ENCODE measurements around the gene GRID2IP. TPM values are rescaled to one million over a fixed set of nuclear protein-coding genes. Genes with fewer than 3 reads are reported as not detected.
"Not testable (repeated sequence)": the region's sequence is repeated elsewhere in the genome, so short reads cannot be mapped to it uniquely, and the experiment has no call there.

Gene GRID2IP
- under 1 TPM; 0.28 to 0.53 TPM for total RNA-seq

- Mint-ChIP-seq H3K9me3 (no peaks in the 10 kb centered on the region), H3K36me3 (peaks cover 2% of the 10 kb centered on the region), H3K4me3 (no peak within 1 kb of the TSS), H3K27ac (no peak within 1 kb of the TSS), H3K4me1 (peaks cover 7% of the 10 kb centered on the region), H3K27me3 (no peaks in the 10 kb centered on the region)
- POLR2A ChIA-PET: no interaction called here
- ATAC-seq (ENCODE audit: low read depth) (no peak), DNase-seq (no peak)
Observed at GRCh38 chr7:6551016-6551511, at the start of gene GRID2IP. Gene GRID2IP (minus strand): TSS chr7:6551461. CDS start chr7:6551436, 25 bp downstream.

GRCh38 chr7:6600093-6600492 is 48.8 kb upstream of the GRID2IP start:
- Mint-ChIP-seq H3K4me3 (no peak overlapping the region), H3K27me3 (no peaks in the 10 kb centered on the region), H3K27ac (no peak overlapping the region), H3K36me3 (peaks cover 21% of the 10 kb centered on the region), H3K4me1 (peaks cover 2% of the 10 kb centered on the region), H3K9me3 (no peaks in the 10 kb centered on the region)
- no peak for ATAC-seq (ENCODE audit: low read depth)
- POLR2A ChIA-PET: interaction anchor here (1.7 to 2.4 kb wide), 2 partner anchors 10 to 39 kb away, joined by 5 to 8 read pairs; partner anchors contain the start of gene INTS15
- DNase-seq: no peak

DNA sequence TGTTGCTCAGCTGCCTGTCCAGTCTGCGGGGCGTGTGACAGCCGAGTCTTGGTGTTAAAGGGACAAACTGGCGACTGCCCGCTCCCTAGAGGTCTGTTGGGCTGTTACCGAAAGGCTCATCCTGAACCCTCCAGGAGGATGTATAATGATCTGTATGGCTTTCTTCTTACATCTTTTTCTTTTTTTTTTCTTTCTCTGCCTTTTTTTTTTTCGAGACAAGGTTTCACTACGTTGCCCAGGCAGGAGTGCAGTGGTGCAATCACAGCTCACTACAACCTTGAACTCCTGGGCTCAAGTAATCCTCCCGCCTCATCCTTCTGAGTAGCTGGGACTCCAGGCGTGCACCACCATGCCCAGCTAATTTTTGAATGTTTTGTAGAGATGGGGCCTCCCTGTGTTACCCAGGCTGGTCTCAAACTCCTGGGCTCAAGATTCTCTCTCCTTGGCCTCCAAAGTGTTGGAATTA is 39.4 kb upstream of the GRID2IP start:
- H3K4me3 Mint-ChIP-seq: peak overlapping the region; percentile 99
- DNase-seq: no peak
- H3K27ac Mint-ChIP-seq: peak overlapping the region; percentile 94
- peaks cover 26% of the 10 kb centered on the region for H3K36me3 Mint-ChIP-seq
- no peak for ATAC-seq (ENCODE audit: low read depth)
- no peaks in the 10 kb centered on the region for H3K27me3 Mint-ChIP-seq
- H3K4me1 Mint-ChIP-seq: peaks cover 14% of the 10 kb centered on the region
- H3K9me3 Mint-ChIP-seq: no peaks in the 10 kb centered on the region
- POLR2A ChIA-PET: interaction anchor here (0.6 to 1.8 kb wide), 8 partner anchors 10 to 165 kb away, joined by 3 to 8 read pairs (median 3); partner anchors contain the start of gene ZNF316

DNA sequence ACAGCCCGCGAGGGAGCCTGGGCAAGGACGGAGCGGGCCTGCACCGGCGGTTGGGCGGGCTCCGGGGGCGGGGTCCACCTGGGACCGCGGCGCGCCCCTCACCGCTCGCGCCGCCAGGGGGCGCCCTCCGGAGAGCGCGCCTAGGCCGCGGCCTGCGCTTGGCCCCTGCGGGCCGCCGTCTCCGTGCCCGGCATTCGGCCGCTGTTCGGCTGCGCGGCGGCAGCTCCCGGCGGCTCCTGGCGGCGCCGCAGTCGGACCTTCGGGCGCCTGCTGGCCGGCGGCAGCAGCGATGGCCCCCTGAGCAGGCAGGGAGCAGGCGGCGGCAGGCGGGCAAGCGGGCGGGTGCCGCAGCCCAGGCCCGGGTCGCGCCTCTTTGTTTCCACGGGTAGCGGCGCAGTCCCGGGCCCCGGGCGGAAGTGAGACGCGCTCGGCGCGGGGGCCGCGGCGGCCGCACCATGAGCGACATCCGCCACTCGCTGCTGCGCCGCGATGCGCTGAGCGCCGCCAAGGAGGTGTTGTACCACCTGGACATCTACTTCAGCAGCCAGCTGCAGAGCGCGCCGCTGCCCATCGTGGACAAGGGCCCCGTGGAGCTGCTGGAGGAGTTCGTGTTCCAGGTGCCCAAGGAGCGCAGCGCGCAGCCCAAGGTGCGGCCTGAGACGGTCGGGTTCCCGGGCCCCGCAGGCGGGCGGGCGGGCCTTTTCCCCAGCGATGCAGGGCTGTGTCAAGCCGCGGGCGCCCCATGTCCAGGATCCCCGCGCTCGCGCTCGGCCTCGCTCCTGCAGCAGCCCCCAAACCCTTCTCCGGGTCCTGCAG is 38.8 kb upstream of the GRID2IP start, which contains the start of gene INTS15:
INTS15 (plus strand) TSS at position 193 of the 816 bp plus-strand sequence; CDS start at position 456, 263 bp downstream.
- POLR2A ChIA-PET: interaction anchor here (0.7 to 1.8 kb wide), 8 partner anchors 9 to 136 kb away, joined by 3 to 8 read pairs (median 4); partner anchors contain the start of gene ZNF316
- H3K27me3 Mint-ChIP-seq: no peaks in the 10 kb centered on the region
- peak within 1 kb of the TSS; percentile 99 for H3K4me3 Mint-ChIP-seq
- no peaks in the 10 kb centered on the region for H3K9me3 Mint-ChIP-seq
- DNase-seq (peak; percentile 95), ATAC-seq (ENCODE audit: low read depth) (peak; percentile 90)
- peaks cover 14% of the 10 kb centered on the region for H3K4me1 Mint-ChIP-seq
- H3K36me3 Mint-ChIP-seq: peaks cover 27% of the 10 kb centered on the region
- peak within 1 kb of the TSS; percentile 94 for H3K27ac Mint-ChIP-seq

DNA sequence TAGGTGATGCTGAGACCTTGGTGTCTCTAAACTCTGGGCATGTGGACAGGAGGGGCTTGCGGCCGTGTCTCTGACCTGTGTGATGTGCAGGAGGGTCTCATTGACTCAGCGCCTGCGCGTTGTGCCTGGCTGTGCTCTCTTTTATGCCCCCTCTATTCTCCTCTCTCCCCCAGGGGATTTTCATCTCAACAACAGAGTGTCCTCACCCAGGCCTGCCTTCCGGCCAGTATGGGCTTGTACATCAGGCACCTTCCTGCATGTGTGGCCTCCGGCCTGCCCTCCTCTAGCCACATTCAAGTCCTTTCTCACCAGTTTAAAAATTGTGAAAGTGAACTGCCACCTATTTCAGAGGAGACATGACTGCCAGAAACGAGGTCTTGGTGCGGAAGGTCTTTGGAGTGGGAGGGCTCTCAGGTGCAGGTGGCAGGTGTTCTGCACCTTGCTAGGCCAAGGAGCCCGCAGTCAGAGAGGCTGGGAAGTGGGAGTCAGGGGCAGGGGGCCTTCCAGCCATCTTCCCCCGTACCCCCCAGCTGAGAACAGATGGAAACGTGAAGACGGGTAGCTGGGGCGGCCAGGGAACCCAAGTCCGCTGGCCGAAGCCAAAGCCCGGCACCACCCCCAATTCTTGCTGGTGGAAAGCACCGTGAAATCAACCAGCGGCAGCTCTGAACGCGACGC is 38.0 kb upstream of the GRID2IP start:
- peaks cover 14% of the 10 kb centered on the region for H3K4me1 Mint-ChIP-seq
- ATAC-seq (ENCODE audit: low read depth) (no peak), DNase-seq (no peak)
- H3K27ac Mint-ChIP-seq: peak overlapping the region; percentile 82
- peaks cover 29% of the 10 kb centered on the region for H3K36me3 Mint-ChIP-seq
- POLR2A ChIA-PET: interaction anchor here (1.0 to 1.8 kb wide), 7 partner anchors 8 to 49 kb away, joined by 3 to 8 read pairs (median 6); partner anchors contain the start of gene ZNF316
- no peaks in the 10 kb centered on the region for H3K9me3 Mint-ChIP-seq
- no peaks in the 10 kb centered on the region for H3K27me3 Mint-ChIP-seq
- H3K4me3 Mint-ChIP-seq: peak overlapping the region; percentile 71

GRCh38 chr7:6588566-6588965 is 37.3 kb upstream of the GRID2IP start:
- H3K9me3 Mint-ChIP-seq: no peaks in the 10 kb centered on the region
- POLR2A ChIA-PET: no interaction called here
- peaks cover 14% of the 10 kb centered on the region for H3K4me1 Mint-ChIP-seq
- DNase-seq (no peak), ATAC-seq (ENCODE audit: low read depth) (no peak)
- peaks cover 31% of the 10 kb centered on the region for H3K36me3 Mint-ChIP-seq
- no peak overlapping the region for H3K27ac Mint-ChIP-seq
- no peaks in the 10 kb centered on the region for H3K27me3 Mint-ChIP-seq
- peak overlapping the region; percentile 25 for H3K4me3 Mint-ChIP-seq

GRCh38 chr7:6585746-6586432 is 34.6 kb upstream of the GRID2IP start:
- H3K27ac Mint-ChIP-seq; POLR2A ChIA-PET; H3K27me3 Mint-ChIP-seq; H3K9me3 Mint-ChIP-seq; ATAC-seq (ENCODE audit: low read depth); DNase-seq; H3K4me3 Mint-ChIP-seq: not testable (repeated sequence)
- peaks cover 38% of the 10 kb centered on the region for H3K36me3 Mint-ChIP-seq
- H3K4me1 Mint-ChIP-seq: peaks cover 24% of the 10 kb centered on the region

- H3K36me3 Mint-ChIP-seq: peaks cover 27% of the 10 kb centered on the region
- H3K4me3 Mint-ChIP-seq: peak overlapping the region; percentile 88
- H3K27ac Mint-ChIP-seq: peak overlapping the region; percentile 12
- POLR2A ChIA-PET: no interaction called here
- H3K27me3 Mint-ChIP-seq: no peaks in the 10 kb centered on the region
- no peaks in the 10 kb centered on the region for H3K9me3 Mint-ChIP-seq
- ATAC-seq (ENCODE audit: low read depth) (no peak), DNase-seq (no peak)
- H3K4me1 Mint-ChIP-seq: peaks cover 27% of the 10 kb centered on the region
Observed at GRCh38 chr7:6579446-6579845, 28.2 kb upstream of the GRID2IP start.

GRCh38 chr7:6578114-6579084 is 27.1 kb upstream of the GRID2IP start:
- peak overlapping the region; percentile 90 for H3K27ac Mint-ChIP-seq
- no peak for ATAC-seq (ENCODE audit: low read depth)

DNA sequence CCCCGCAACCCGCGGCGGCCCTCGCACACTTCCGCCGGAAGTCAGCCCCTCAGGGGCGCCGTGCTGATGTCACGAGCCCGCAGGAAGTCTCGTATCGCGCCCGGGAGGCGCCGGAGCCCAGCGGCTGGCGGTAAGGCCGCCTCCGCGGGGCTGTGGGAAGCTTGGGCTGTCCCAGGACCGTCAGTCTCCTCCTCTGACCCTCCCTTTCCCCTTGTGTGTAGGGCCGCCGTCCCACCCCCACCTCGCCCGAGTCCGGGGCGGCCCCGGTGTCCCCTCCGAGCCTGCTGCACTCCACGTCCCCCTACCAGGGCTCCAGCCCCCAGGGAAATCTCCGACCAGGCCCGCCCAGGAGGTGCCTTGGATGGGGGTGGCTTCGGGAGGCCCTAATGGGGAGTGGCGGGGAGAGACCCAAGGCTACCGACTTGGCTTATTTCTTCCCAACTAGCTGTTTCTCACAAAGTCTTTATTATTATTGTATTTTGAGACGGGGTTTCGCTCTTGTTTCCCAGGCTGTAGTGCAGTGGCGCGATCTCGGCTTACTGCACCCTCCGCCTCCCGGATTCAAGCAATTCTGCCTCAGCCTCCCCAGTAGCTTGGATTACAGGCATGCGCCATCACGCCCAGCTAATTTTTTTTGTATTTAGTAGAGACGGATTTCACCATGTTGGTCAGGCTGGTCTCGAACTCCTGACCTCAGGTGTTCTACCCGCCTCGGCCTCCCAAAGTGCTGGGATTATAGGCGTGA is 26.3 kb upstream of the GRID2IP start, which contains the start of gene ZDHHC4:
ZDHHC4 (plus strand) TSS at position 86 of the 745 bp plus-strand sequence. CDS start 3,108 bp downstream, outside the sequence.
- Mint-ChIP-seq H3K9me3 (no peaks in the 10 kb centered on the region), H3K27me3 (no peaks in the 10 kb centered on the region), H3K27ac (peak within 1 kb of the TSS; percentile 90), H3K4me1 (peaks cover 27% of the 10 kb centered on the region), H3K36me3 (peaks cover 20% of the 10 kb centered on the region), H3K4me3 (peak within 1 kb of the TSS; percentile 88)
- DNase-seq (peak; percentile 92), ATAC-seq (ENCODE audit: low read depth) (peak; percentile 94)
- POLR2A ChIA-PET: interaction anchor here (1.0 to 1.1 kb wide), 3 partner anchors 12 to 58 kb away, joined by 3 to 4 read pairs (median 3); partner anchors contain the start of gene INTS15

More at GRCh38 chr7:6578114-6579084, 27.1 kb upstream of the GRID2IP start:
- POLR2A ChIA-PET: interaction anchor here (0.6 to 1.1 kb wide), 3 partner anchors 11 to 1730 kb away, joined by 3 to 4 read pairs (median 4); partner anchors contain the start of gene INTS15
- Mint-ChIP-seq H3K36me3 (peaks cover 23% of the 10 kb centered on the region), H3K9me3 (no peaks in the 10 kb centered on the region), H3K4me3 (peak overlapping the region; percentile 88), H3K27me3 (no peaks in the 10 kb centered on the region), H3K4me1 (peaks cover 27% of the 10 kb centered on the region)
- DNase-seq: no peak

- not testable (repeated sequence) for H3K9me3 Mint-ChIP-seq; H3K27me3 Mint-ChIP-seq; ATAC-seq (ENCODE audit: low read depth); DNase-seq
- Mint-ChIP-seq H3K36me3 (peaks cover 15% of the 10 kb centered on the region), H3K27ac (peak overlapping the region; percentile 90), H3K4me3 (peak overlapping the region; percentile 88), H3K4me1 (peaks cover 22% of the 10 kb centered on the region)
- POLR2A ChIA-PET: interaction anchor here (0.6 to 1.1 kb wide), 3 partner anchors 18 to 57 kb away, joined by 3 to 4 read pairs (median 3); no protein-coding TSS in a partner anchor
Observed at GRCh38 chr7:6576867-6577368, 25.7 kb upstream of the GRID2IP start.
